22Rv1 (cell line): Measurements from ENCODE around the gene CXorf49.
"Not testable (repeated sequence)": the region's sequence is repeated elsewhere in the genome, so short reads cannot be mapped to it uniquely, and the experiment has no call there.

Experiments used
- H3K27ac ChIP-seq: fragments of 450-650 bp; 2 replicates; pipeline ENCODE4 v1.5.1; 2017

Gene CXorf49

DNA sequence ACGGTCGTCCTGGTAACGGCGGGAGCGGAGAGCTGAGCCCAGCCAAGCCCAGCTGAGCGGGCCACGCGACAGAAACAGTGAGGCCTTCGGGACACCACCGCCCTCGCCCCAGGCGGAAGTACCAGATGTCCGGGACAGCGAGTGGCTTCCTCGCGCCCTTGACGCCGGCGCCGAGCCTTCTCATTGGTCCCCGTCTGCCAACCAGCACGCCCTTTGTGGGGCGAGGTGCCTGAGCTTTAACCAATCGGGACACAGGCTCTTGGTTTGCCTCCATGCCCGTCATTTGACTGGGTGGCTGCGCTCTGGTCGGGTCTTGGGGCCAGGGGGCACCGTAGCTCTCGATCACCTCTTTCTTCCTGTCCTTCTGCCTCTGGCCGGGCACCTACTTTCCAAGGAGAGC, at the start of gene CXorf49:
Gene CXorf49 (minus strand): TSS at position 101 of the 400 bp plus-strand sequence. CDS start 134 bp downstream, outside the sequence.
- not testable (repeated sequence) for H3K27ac ChIP-seq

DNA sequence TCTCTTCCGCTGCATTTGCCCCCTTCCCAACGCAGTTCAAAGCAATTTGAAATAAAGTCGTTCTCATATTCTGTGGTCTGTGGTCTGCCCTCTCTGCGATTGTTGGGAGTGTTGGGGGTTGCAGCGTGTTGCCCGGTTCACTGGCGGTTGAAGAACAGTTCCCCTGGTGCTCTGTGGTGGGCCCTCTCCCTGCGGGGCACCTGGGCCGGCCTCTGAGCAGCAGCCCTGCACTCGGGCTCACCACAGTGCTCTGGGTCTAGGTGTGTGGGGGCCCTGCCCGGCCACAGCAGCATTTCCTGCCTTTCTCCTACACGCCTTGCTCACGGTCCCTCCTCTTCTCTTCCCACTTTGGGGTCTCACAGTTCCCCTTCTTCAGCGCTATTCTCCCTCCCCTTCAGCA, 49.0 kb upstream of the CXorf49 start:
- not testable (repeated sequence) for H3K27ac ChIP-seq

DNA sequence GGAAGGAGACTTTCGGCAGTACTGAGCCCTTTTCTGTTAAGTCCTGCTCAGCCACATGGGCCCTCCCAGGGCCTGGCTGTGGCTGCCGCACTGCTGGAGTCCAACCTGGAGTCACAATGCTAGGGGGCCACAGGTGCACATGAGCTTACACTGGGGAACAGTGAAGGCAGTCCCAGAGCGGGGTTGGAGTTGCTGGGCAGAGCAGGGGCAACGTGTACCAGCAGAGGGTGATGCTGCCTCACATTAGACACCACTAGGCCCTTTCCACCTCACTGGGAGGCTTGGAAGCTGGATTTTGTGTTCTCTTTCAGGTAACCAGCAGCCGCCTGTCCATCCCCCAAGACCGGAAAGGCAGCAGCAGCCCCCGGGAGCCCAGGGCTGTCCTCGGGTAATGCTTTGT, 47.5 kb upstream of the CXorf49 start:
- H3K27ac ChIP-seq = not testable (repeated sequence)

- not testable (repeated sequence) for H3K27ac ChIP-seq
These were observed 46.7 kb upstream of the CXorf49 start for GRCh38 chrX:71764832-71765231.

DNA sequence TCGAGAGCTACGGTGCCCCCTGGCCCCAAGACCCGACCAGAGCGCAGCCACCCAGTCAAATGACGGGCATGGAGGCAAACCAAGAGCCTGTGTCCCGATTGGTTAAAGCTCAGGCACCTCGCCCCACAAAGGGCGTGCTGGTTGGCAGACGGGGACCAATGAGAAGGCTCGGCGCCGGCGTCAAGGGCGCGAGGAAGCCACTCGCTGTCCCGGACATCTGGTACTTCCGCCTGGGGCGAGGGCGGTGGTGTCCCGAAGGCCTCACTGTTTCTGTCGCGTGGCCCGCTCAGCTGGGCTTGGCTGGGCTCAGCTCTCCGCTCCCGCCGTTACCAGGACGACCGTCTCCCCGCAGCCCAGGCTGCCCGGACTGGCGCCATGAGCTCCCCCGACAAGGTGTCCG, 45.0 kb upstream of the CXorf49 start, which contains the start of gene CXorf49B:
Gene CXorf49B (plus strand): TSS at position 301 of the 400 bp plus-strand sequence. CDS start 75 bp downstream, at position 376.
- H3K27ac ChIP-seq = not testable (repeated sequence)

DNA sequence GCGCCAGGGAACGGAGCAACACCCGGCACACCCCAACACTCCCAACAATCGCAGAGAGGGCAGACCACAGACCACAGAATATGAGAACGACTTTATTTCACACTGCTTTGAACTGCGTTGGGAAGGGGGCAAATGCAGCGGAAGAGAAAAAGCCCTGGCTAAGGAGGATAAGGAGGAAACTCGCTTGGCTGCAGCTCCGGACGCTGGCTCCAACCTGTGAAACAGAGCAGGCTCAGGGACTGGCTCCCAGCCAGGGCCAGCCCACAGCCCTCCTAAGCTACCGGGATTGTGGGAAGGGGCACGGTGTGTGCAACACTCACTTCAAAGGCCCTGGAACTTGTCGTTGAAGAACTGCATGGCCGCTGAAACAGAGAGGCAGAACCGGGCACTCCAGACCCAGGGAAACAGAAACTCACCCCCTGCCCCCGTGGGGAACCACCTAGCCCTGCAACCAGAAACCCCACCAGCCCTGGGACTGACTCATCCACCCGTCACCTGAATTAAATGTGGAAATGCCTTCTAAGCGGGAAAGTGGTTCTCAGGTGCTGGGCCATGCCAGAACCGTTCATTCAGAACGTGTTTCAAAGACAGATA, 42.7 kb upstream of the CXorf49 start:
- not testable (repeated sequence) for H3K27ac ChIP-seq

DNA sequence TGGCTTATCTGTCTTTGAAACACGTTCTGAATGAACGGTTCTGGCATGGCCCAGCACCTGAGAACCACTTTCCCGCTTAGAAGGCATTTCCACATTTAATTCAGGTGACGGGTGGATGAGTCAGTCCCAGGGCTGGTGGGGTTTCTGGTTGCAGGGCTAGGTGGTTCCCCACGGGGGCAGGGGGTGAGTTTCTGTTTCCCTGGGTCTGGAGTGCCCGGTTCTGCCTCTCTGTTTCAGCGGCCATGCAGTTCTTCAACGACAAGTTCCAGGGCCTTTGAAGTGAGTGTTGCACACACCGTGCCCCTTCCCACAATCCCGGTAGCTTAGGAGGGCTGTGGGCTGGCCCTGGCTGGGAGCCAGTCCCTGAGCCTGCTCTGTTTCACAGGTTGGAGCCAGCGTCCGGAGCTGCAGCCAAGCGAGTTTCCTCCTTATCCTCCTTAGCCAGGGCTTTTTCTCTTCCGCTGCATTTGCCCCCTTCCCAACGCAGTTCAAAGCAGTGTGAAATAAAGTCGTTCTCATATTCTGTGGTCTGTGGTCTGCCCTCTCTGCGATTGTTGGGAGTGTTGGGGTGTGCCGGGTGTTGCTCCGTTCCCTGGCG, 2.3 kb upstream of the CXorf49 start:
- not testable (repeated sequence) for H3K27ac ChIP-seq

DNA sequence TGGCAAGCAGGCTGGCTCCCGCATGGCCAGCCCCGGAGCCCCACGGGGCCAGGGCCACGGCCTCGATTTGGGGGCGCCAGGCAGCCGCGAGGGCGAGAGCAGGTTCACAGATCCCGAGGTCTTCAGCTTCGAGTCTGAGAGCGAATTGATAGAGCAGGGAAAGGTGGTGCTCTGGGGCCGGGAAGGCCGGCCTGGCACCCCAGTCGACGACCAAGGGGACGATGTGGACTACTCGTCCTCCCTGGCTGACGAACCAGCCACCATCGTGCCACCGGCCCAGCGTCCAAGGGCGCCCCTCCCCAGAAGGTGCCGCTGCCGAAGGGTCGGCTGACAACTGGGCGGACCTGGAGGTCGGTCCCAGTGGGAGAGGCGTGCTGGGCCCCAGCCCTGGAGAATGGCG, 1.1 kb upstream of the CXorf49 start:
- H3K27ac ChIP-seq = not testable (repeated sequence)

DNA sequence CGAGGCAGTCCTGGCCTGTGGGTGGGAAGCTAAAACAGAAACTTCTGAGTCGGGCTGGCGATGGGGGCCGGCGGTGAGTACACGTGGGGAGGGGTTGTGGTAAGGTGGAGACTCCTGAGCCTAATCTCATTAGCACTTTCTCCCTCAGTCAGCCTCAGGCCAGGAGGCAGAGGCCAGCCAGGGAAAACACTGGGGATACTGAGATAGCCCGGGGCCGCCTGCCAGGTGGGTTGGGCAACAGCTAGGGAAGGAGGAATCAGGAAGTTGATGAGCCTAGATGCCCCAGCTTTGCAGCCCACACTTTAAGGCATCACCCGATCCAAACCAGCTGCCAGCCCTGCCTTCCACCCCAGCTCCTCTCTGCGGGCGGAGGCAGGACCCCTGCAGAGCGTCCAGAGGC, 1.8 kb downstream of the CXorf49 start:
- not testable (repeated sequence) for H3K27ac ChIP-seq

DNA sequence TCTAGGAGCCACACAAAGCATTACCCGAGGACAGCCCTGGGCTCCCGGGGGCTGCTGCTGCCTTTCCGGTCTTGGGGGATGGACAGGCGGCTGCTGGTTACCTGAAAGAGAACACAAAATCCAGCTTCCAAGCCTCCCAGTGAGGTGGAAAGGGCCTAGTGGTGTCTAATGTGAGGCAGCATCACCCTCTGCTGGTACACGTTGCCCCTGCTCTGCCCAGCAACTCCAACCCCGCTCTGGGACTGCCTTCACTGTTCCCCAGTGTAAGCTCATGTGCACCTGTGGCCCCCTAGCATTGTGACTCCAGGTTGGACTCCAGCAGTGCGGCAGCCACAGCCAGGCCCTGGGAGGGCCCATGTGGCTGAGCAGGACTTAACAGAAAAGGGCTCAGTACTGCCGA, 2.5 kb downstream of the CXorf49 start:
- H3K27ac ChIP-seq = not testable (repeated sequence)

DNA sequence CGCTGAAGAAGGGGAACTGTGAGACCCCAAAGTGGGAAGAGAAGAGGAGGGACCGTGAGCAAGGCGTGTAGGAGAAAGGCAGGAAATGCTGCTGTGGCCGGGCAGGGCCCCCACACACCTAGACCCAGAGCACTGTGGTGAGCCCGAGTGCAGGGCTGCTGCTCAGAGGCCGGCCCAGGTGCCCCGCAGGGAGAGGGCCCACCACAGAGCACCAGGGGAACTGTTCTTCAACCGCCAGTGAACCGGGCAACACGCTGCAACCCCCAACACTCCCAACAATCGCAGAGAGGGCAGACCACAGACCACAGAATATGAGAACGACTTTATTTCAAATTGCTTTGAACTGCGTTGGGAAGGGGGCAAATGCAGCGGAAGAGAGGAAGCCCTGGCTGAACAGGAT, 4.0 kb downstream of the CXorf49 start:
- H3K27ac ChIP-seq = not testable (repeated sequence)

- H3K27ac ChIP-seq = not testable (repeated sequence)
These were observed 15.2 kb downstream of the CXorf49 start for GRCh38 chrX:71702853-71703252.

DNA sequence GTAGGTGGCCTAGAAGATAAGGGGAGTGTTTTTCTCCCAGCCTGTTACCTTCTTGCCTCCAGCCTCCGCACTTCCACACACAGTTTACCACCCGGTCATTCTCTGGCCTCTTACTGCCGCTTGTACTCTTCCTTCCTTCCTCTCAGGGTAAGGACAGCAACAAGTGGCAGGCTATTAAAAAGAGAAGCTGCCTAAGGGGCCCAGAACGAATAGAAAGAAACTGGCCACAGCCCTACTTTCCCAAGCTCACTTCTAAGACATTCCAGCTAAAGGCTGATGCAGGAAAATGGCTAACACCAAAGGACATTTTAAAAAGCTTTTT, 19.1 kb downstream of the CXorf49 start:
- not testable (repeated sequence) for H3K27ac ChIP-seq

DNA sequence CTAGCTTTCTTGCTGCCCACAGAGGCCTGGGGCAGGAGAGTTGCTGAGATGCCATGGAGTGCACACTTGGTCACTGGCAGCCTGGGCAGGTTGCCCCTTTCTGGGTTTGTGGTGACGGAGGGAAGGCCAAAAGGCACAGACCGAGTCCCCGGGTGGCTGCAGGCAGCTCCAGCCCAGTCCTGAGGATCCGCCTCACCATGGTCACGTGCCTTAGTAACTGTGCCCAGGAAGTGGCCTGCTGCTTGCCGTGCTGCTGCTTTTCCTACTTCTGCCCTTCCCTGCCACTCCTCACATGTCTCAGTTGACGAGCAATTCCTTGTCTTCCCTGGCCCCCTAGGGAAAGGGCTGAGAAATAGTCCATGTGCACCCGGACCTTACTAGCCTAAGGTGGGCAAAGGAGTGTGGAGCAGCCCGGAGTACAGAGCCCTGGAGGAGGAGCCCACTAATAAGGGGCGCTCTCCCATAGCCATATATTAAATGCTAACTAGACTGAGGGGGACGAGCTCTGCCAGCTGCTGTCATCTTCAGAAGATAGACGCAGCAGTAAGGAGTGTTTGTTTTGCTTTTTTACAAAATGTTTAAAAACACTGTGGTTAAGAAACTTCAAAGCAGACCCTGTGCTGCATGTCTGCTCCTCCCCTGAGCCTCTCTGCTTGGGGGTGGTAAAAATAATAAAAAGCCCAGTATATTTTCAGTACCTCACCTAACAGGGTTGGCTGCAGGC, 19.6 kb downstream of the CXorf49 start:
- H3K27ac ChIP-seq = not testable (repeated sequence)

- not testable (repeated sequence) for H3K27ac ChIP-seq
These were observed 20.4 kb downstream of the CXorf49 start for GRCh38 chrX:71697466-71698298.

- H3K27ac ChIP-seq = not testable (repeated sequence)
These were observed 21.2 kb downstream of the CXorf49 start for GRCh38 chrX:71696641-71697465.
